ENCODE results near the gene EHMT2. TPM values are rescaled to one million over a fixed set of nuclear protein-coding genes. Genes with fewer than 3 reads are reported as not detected.
A peak's percentile ranks its signal among the peaks of the same experiment; 100 is the strongest.
"Not testable (repeated sequence)": the region's sequence is repeated elsewhere in the genome, so short reads cannot be mapped to it uniquely, and the experiment has no call there.

The EHMT2 gene
- total RNA-seq, 1 donor from 2014 or later = 175 TPM

GRCh38 chr6:31838968-31839367 lies 58.5 kb downstream of the EHMT2 start:
- peaks cover 35% of the 10 kb centered on the region for H3K36me3 Mint-ChIP-seq (ENCODE audit: insufficient read depth)
- TF ChIP-seq CTCF (IDR thresholded peaks at IDR 0.05; ENCODE audit: unreplicated experiment) = no peak
- peaks cover 31% of the 10 kb centered on the region for H3K4me1 Mint-ChIP-seq (ENCODE audit: low read depth)
- no peaks in the 10 kb centered on the region for H3K27me3 Mint-ChIP-seq
- H3K27ac Mint-ChIP-seq = peak overlapping the region; percentile 64
- no peak overlapping the region for H3K4me3 Mint-ChIP-seq (ENCODE audit: low read depth)
- H3K9me3 Mint-ChIP-seq (ENCODE audit: low read depth) = no peaks in the 10 kb centered on the region
- DNase-seq (ENCODE audit: low spot score, unreplicated experiment) = no peak

- H3K4me3 Mint-ChIP-seq (ENCODE audit: low read depth) = peak overlapping the region; percentile 99
- not testable (repeated sequence) for H3K9me3 Mint-ChIP-seq (ENCODE audit: low read depth); H3K27ac Mint-ChIP-seq; DNase-seq (ENCODE audit: low spot score, unreplicated experiment); H3K27me3 Mint-ChIP-seq
- peaks cover 35% of the 10 kb centered on the region for H3K36me3 Mint-ChIP-seq (ENCODE audit: insufficient read depth)
- peaks cover 31% of the 10 kb centered on the region for H3K4me1 Mint-ChIP-seq (ENCODE audit: low read depth)
Observed at GRCh38 chr6:31838114-31838553, 59.4 kb downstream of the EHMT2 start.

- H3K4me1 Mint-ChIP-seq (ENCODE audit: low read depth) = peaks cover 31% of the 10 kb centered on the region
- no peaks in the 10 kb centered on the region for H3K9me3 Mint-ChIP-seq (ENCODE audit: low read depth)
- peak overlapping the region; percentile 100 for H3K27ac Mint-ChIP-seq
- no peaks in the 10 kb centered on the region for H3K27me3 Mint-ChIP-seq
- DNase-seq (ENCODE audit: low spot score, unreplicated experiment) = no peak
- H3K4me3 Mint-ChIP-seq (ENCODE audit: low read depth) = peak overlapping the region; percentile 99
- H3K36me3 Mint-ChIP-seq (ENCODE audit: insufficient read depth) = peaks cover 35% of the 10 kb centered on the region
- no peak for TF ChIP-seq CTCF (IDR thresholded peaks at IDR 0.05; ENCODE audit: unreplicated experiment)
Observed at GRCh38 chr6:31837369-31838113, 60.0 kb downstream of the EHMT2 start.

GRCh38 chr6:31836474-31837368 lies 60.8 kb downstream of the EHMT2 start:
- Mint-ChIP-seq H3K4me3 (ENCODE audit: low read depth) (peak overlapping the region; percentile 99), H3K27me3 (no peaks in the 10 kb centered on the region), H3K27ac (peak overlapping the region; percentile 100), H3K9me3 (ENCODE audit: low read depth) (no peaks in the 10 kb centered on the region), H3K36me3 (ENCODE audit: insufficient read depth) (peaks cover 33% of the 10 kb centered on the region), H3K4me1 (ENCODE audit: low read depth) (peaks cover 31% of the 10 kb centered on the region)
- no peak for TF ChIP-seq CTCF (IDR thresholded peaks at IDR 0.05; ENCODE audit: unreplicated experiment)
- DNase-seq (ENCODE audit: low spot score, unreplicated experiment) = no peak

- H3K4me3 Mint-ChIP-seq (ENCODE audit: low read depth) = peak overlapping the region; percentile 99
- H3K27ac Mint-ChIP-seq = peak overlapping the region; percentile 100
- H3K9me3 Mint-ChIP-seq (ENCODE audit: low read depth) = no peaks in the 10 kb centered on the region
- DNase-seq (ENCODE audit: low spot score, unreplicated experiment) = no peak
- TF ChIP-seq CTCF (IDR thresholded peaks at IDR 0.05; ENCODE audit: unreplicated experiment) = no peak
- no peaks in the 10 kb centered on the region for H3K27me3 Mint-ChIP-seq
- peaks cover 31% of the 10 kb centered on the region for H3K36me3 Mint-ChIP-seq (ENCODE audit: insufficient read depth)
- H3K4me1 Mint-ChIP-seq (ENCODE audit: low read depth) = peaks cover 31% of the 10 kb centered on the region
Observed at GRCh38 chr6:31836047-31836473, 61.4 kb downstream of the EHMT2 start.

Data from progenitor cell of endocrine pancreas (in vitro differentiated cells).